SK-N-SH (cell line): ENCODE results near the gene GALK2. TPM values are rescaled to one million over a fixed set of nuclear protein-coding genes. Genes with fewer than 3 reads are reported as not detected.

Source experiments
- CTCF ChIA-PET: fragments of 300-600, 350-600 bp; formaldehyde crosslinking; extraction: SDS; loops from one replicate; lab custom pipeline; 2021; lab: Yijun Ruan, JAX
- POLR2A ChIA-PET: fragments of 350-600 bp; sonication (Branson Sonifier 250); formaldehyde crosslinking; extraction: SDS; loops from one replicate; lab custom pipeline; 2020; ENCODE audit warnings: antibody characterized with exemption, inconsistent platforms; lab: Yijun Ruan, JAX
- DNase-seq: peaks from one replicate; pipeline ENCODE4 v3.0.0; 2012
- H2AFZ ChIP-seq: fragments of 200-600 bp; sonication (generic); 2 replicates; pipeline ENCODE4 v1.8.1; 2016; ENCODE audit warnings: antibody characterized with exemption, mild to moderate bottlenecking, low read depth
- H3F3A ChIP-seq: fragments of 200-600 bp; sonication (generic); replicated peaks from 2 replicates; pipeline ENCODE3; 2016; ENCODE audit warnings: antibody characterized with exemption, mild to moderate bottlenecking; ENCODE audit not compliant: insufficient read depth
- H3K27ac ChIP-seq, 2 experiments: fragments of 200-500 bp in 1 of 2; fragments of 200-600 bp in 1 of 2; sonication (Bioruptor generic) in 1 of 2; sonication (generic), shearing (Covaris generic) in 1 of 2; 2 replicates each; pipeline versions ENCODE4 v1.5.1 to v1.6.1; 2014 to 2016; ENCODE audit warnings: low read depth in 2 of 2, inconsistent platforms in 1 of 2, low read length in 1 of 2, mild to moderate bottlenecking in 1 of 2, mixed read lengths in 1 of 2
- H3K27me3 ChIP-seq: fragments of 200-600 bp; sonication (generic), shearing (Covaris generic); 2 replicates; pipeline ENCODE4 v1.6.1; 2016; ENCODE audit warnings: mixed run types; ENCODE audit not compliant: insufficient read depth
- H3K36me3 ChIP-seq, 2 experiments: fragments of 200-500 bp in 1 of 2; fragments of 200-600 bp in 1 of 2; sonication (Bioruptor generic) in 1 of 2; sonication (generic) in 1 of 2; replicated peaks in 1 of 2; 2 replicates each; pipeline versions ENCODE3 to v1.5.1; 2014 to 2016; ENCODE audit warnings: low read length in 1 of 2, mild to moderate bottlenecking in 1 of 2; ENCODE audit not compliant: insufficient read depth in 2 of 2, control insufficient read depth in 1 of 2
- H3K4me1 ChIP-seq, 2 experiments: fragments of 200-500 bp in 1 of 2; fragments of 200-600 bp in 1 of 2; sonication (Bioruptor generic) in 1 of 2; sonication (generic), shearing (Covaris generic) in 1 of 2; 2 replicates each; pipeline versions ENCODE4 v1.5.1 to v1.6.1; 2014 to 2016; ENCODE audit warnings: low read depth in 1 of 2, low read length in 1 of 2, mixed run types in 1 of 2; ENCODE audit not compliant: insufficient read depth in 2 of 2, control insufficient read depth in 1 of 2
- H3K4me2 ChIP-seq: fragments of 200-600 bp; sonication (generic), shearing (Covaris generic); 2 replicates; pipeline ENCODE4 v1.6.1; 2017; ENCODE audit warnings: mixed run types
- H3K4me3 ChIP-seq, 2 experiments: fragments of 200-500 bp in 1 of 2; fragments of 200-600 bp in 1 of 2; sonication (Bioruptor generic) in 1 of 2; sonication (generic), shearing (Covaris generic) in 1 of 2; 2 replicates each; pipeline versions ENCODE4 v1.5.1 to v1.8.1; 2014 to 2016; ENCODE audit warnings: low read depth in 2 of 2, inconsistent platforms in 1 of 2, low read length in 1 of 2, mild to moderate bottlenecking in 1 of 2, mixed read lengths in 1 of 2, moderate library complexity in 1 of 2
- H3K79me2 ChIP-seq: fragments of 200-600 bp; sonication (generic); 2 replicates; pipeline ENCODE4 v1.8.1; 2017; ENCODE audit warnings: mild to moderate bottlenecking; ENCODE audit not compliant: insufficient read depth
- H3K9ac ChIP-seq: fragments of 200-600 bp; sonication (generic); 2 replicates; pipeline ENCODE4 v1.6.1; 2017; ENCODE audit warnings: mixed run types
- H3K9me2 ChIP-seq: fragments of 200-600 bp; sonication (generic); 2 replicates; pipeline ENCODE4 v1.6.1; 2017; ENCODE audit warnings: mixed run types
- H3K9me3 ChIP-seq: fragments of 200-600 bp; sonication (generic); 2 replicates; pipeline ENCODE4 v1.6.1; 2017; ENCODE audit warnings: mixed run types, mild to moderate bottlenecking, moderate library complexity
- H4K20me1 ChIP-seq: fragments of 200-600 bp; sonication (generic); 2 replicates; pipeline ENCODE4 v1.6.1; 2017; ENCODE audit warnings: mild to moderate bottlenecking, mixed run types; ENCODE audit not compliant: insufficient read depth
- EP300 ChIP-seq, 2 experiments: IDR thresholded peaks; 2 replicates each; pipeline versions ENCODE4 v1.4.0 to v1.6.1; 2012; ENCODE audit warnings: borderline replicate concordance in 1 of 2, low read depth in 1 of 2, low read length in 1 of 2
- FOXM1 ChIP-seq: IDR thresholded peaks from 2 replicates; pipeline ENCODE4 v1.4.0; 2012; ENCODE audit warnings: low read depth, mild to moderate bottlenecking
- JUND ChIP-seq: IDR thresholded peaks from 2 replicates; pipeline ENCODE4 v1.4.0; 2012
- MXI1 ChIP-seq: IDR thresholded peaks from 2 replicates; pipeline ENCODE4 v1.6.1; 2012; ENCODE audit warnings: mild to moderate bottlenecking, low read depth, low read length, improper control_type of control experiment
- NRF1 ChIP-seq: IDR thresholded peaks from 2 replicates; pipeline ENCODE4 v1.6.1; 2012; ENCODE audit warnings: low read depth, mild to moderate bottlenecking, low read length
- PBX3 ChIP-seq: IDR thresholded peaks from 2 replicates; pipeline ENCODE4; 2012
- REST ChIP-seq: IDR thresholded peaks from 2 replicates; pipeline ENCODE4 v1.6.1; 2012; ENCODE audit warnings: mild to moderate bottlenecking, low read depth, low read length, moderate library complexity
- USF1 ChIP-seq: IDR thresholded peaks from 2 replicates; pipeline ENCODE4 v1.4.0; 2012; ENCODE audit warnings: low read depth, borderline replicate concordance
- polyA plus RNA-seq, 3 experiments: library from polyadenylated mRNA; depleted of rRNA; stranded (reverse); fragments of >200 nt; gene quantifications; 2 replicates each; pipeline ENCODE4 v1.2.3, GENCODE V29; 2012
- TF ChIP-seq, protein P1 (sequence below): fragments of 150-350 bp; IDR thresholded peaks from 2 replicates; pipeline ENCODE4 v1.6.1; 2016; ENCODE audit warnings: mild to moderate bottlenecking, low read depth, low read length

GALK2 gene
- polyA plus RNA-seq, 1 of the 3 experiments (the other 2 are of a cell fraction): 19.0 TPM

- TF ChIP-seq REST (0 out of 2 replicates have a peak, but pooled peaks have one; percentile 10), JUND (peak; percentile 65), PBX3 (peak; percentile 83), MXI1 (no peak)
- TF ChIP-seq, protein P1, sequence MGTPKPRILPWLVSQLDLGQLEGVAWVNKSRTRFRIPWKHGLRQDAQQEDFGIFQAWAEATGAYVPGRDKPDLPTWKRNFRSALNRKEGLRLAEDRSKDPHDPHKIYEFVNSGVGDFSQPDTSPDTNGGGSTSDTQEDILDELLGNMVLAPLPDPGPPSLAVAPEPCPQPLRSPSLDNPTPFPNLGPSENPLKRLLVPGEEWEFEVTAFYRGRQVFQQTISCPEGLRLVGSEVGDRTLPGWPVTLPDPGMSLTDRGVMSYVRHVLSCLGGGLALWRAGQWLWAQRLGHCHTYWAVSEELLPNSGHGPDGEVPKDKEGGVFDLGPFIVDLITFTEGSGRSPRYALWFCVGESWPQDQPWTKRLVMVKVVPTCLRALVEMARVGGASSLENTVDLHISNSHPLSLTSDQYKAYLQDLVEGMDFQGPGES: no peak
Observed at GRCh38 chr15:49242820-49243219, 72.8 kb downstream of the GALK2 start (continued).

DNA sequence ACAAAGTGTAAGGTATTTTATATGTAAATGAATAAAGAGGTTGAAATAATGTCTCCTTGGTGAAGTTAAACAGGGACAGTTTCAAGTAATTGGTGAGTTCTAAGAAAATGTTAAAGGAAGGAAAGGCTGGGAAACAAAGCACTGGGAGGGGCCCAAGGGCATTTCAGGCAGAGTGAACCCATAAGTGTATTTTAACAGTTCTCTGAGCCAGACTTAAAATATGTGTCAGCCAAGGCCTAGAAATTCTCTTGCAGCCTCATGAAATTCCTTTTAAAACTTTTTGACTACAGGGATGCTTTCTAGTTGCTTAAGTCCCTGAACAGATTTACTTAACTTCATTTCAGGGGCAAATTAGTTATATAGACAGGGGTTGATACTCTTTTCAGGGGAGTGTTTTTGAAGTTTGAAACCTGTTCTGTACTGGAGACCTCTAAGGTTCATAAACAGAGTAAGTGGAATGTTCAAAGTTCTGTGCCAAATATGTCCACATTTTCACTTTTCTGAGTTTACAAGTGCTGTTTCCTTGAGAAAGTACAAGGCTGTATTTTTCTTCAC is 77.6 kb downstream of the GALK2 start:
- Histone ChIP-seq H3K79me2 (no peaks in the 10 kb centered on the region), H3K36me3 (peaks cover 4 to 23% of the 10 kb centered on the region in 2 experiments), H3K27me3 (no peaks in the 10 kb centered on the region), H3K4me2 (no peak overlapping the region), H3K4me1 (no peaks in the 10 kb centered on the region; a peak in 1 of 4 replicates), H3F3A (peaks cover 9% of the 10 kb centered on the region), H3K9me3 (no peaks in the 10 kb centered on the region), H4K20me1 (no peaks in the 10 kb centered on the region), H3K9me2 (no peaks in the 10 kb centered on the region), H3K4me3 (no peak overlapping the region), H2AFZ (no peak overlapping the region), H3K27ac (peak overlapping the region; percentile 5 to 18; a peak in 2 of 4 replicates), H3K9ac (no peak overlapping the region)
- TF ChIP-seq FOXM1: no peak
- TF ChIP-seq USF1: no peak
- no peak for TF ChIP-seq NRF1
- no peak for TF ChIP-seq EP300 (IDR thresholded peaks at IDR 0.05; ENCODE audit: borderline replicate concordance in 1 of 2, low read depth in 1 of 2, low read length in 1 of 2)
- POLR2A ChIA-PET: interaction anchor here (0.7 kb wide), 1 partner anchor 11 kb away, joined by 3 read pairs; no protein-coding TSS in a partner anchor
- no peak for DNase-seq
- CTCF ChIA-PET: no interaction called here
